NCI-H345 treated with DMSO at 0.1 percent for 48 hours (cell line): ENCODE data around the gene WDFY4.

Experiments
- DNase-seq: peaks from one replicate; lab custom pipeline; 2025; ENCODE audit not compliant: unreplicated experiment; lab: John Stamatoyannopoulos, UW

The WDFY4 gene

DNA sequence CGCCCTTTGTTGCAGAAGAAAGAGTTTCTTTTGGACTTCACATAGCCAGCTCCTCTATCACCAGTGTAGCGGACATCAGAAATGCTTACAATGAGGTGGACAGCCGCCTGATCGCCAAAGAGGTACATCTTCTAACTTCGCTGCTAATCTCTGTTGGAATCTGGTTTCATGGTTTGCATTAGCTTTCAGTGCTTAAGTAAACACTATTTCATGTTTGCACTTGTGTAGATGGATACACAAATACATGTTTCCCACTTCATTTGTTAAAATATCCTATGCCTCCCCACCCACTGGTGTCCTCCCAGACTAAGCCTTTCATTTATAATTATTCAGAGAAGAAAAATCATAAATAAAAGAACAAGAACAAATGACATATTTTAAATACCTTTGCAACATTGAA is 103.9 kb downstream of the WDFY4 start:
- DNase-seq: no peak

GRCh38 chr10:48789486-48790456 is 105.1 kb downstream of the WDFY4 start:
- no peak for DNase-seq

GRCh38 chr10:48790457-48791044 is 105.9 kb downstream of the WDFY4 start:
- DNase-seq: no peak

- no peak for DNase-seq
Observed at GRCh38 chr10:48791267-48791928, 106.7 kb downstream of the WDFY4 start.

GRCh38 chr10:48792121-48792520 is 107.4 kb downstream of the WDFY4 start:
- no peak for DNase-seq

GRCh38 chr10:48792687-48793096 is 108.0 kb downstream of the WDFY4 start:
- no peak for DNase-seq

DNA sequence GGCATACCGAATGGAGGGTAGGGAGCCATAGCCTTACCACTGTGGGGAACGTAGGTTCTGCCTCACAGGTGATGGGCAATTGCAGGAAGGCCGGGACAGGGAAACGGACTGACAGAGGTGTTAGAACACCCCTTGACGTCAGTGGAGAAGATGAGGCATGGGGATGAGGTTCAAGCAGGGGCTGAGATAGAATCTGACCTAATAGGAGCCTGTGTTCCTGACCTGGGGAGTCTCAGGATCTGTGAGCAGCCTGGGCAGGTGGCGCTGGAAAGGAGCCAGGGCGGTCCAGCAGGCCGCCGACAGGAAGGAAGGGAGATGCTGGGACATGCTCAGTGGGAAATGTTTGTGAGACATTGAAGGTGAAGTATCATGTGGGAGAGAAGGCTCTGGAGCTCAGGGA is 109.4 kb downstream of the WDFY4 start:
- no peak for DNase-seq

- DNase-seq: no peak
Observed at GRCh38 chr10:48796713-48797245, 112.1 kb downstream of the WDFY4 start.

DNA sequence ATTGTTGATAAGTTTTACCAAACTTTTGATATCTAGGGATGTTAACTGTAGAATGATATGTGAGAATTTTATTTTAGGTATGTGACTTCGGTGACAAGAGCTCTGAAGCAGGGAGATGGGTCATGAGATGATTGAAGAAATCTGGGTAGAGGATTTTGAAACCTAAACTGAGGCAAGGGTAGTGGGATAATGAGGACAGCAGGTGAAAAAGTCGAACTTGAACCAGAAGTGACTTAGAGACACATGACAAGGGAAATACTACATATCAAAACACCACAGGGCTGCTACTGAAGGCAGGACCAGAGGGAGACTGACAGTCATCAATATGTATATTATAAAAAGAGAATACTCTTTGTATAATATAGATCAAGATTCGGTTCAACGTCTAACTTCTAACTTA is 113.2 kb downstream of the WDFY4 start:
- DNase-seq: no peak

GRCh38 chr10:48798481-48799254 is 114.0 kb downstream of the WDFY4 start:
- no peak for DNase-seq

DNA sequence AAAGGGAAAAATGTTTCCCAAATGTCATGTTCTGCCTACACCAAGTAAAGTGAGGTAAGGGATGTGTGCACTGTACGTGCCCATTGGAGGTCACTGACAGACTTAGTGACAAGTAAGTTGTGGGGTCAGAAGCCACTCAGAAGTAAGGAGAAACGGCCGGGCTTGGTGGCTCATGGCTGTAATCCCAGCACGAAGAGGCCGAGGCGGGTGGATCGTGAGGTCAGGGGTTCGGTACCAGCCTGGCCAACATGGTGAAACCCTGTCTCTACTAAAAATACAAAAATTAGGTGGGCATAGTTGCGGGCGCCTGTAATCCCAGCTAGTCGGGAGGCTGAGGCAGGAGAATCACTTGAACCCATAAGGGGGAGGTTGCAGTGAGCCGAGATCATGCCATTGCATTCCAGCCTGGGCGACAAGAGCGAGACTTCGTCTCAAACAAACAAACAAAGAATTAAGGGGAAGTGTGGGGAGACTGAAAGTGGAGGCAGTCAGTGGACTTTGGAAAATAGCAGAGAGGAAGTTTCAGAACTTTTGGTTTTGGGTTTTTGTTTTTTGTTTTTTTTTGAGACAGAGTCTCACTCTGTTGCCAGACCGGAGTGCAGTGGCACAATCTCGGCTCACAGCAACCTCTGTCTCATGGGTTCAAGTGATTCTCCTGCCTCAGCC is 114.8 kb downstream of the WDFY4 start:
- no peak for DNase-seq

DNA sequence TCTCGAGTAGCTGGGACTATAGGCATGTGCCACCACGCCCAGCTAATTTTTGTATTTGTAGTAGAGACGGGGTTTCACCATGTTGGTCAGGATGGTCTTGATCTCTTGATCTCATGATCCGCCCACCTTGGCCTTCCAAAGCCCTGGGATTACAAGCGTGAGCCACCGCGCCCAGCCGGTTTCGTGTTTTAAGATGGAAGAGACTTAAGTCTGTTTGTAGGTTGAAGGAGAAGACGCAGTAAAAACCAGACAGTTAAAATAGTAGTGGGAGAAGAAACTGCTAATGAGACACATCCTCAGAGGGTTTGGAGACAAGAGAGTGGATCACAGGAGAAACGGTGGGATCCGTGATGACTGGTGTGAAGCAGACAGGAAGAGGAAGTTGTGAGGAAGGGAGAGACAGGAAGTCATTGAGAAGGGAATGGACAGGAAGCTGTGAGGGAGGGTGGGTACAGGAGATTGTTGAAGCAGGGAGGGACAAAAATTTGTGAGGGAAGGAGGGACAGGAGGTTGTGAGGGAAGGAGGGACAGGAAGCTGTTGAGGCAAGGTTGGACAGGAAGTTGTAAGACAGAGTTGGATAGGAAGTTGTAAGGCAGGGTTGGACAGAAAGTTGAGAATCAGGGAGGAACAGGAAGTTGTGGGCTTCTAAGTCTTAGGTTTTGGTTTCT is 115.5 kb downstream of the WDFY4 start:
- DNase-seq: no peak

DNA sequence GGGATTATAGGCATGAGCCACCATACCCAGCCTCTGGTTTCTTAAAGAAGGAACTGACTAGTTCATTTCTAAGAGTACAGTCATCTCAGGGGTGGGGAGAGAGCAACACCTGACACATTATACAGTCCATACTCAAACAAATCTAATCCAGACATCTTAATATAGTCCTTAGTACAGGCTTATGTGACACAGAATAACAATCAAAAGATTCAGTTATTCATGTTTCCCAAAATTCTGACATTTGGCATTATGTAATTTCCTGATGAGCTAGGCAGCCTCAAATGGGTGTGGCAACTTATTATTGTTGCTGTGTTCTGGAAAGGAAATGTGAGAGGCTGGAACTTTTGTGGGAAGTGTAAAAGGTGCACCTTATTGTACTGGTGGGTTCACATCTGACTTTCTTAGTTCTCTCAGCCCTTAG is 116.3 kb downstream of the WDFY4 start:
- no peak for DNase-seq

DNA sequence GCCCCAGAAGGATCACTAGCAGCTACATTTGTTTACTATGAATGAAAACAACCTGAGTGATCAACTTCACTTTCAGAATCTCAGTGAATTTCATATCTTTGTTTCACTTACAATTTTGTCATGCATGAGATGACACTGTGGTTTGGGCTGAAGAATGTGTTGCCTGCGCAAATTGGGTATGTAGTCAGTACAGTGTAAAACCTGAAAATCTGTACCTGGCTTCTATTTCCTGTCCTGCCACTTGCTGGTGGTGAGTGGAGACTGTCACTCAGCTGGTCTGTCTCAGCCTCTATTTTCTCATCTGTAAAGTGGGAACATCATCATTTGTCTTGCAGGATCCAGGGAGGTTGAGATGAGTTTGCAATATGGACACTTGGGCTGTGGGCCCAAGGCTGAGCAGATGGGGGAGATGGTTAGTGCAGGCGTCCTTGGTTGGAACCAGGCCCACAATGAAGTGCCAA is 118.0 kb downstream of the WDFY4 start:
- DNase-seq: no peak

- no peak for DNase-seq
Observed at GRCh38 chr10:48803801-48804584, 119.3 kb downstream of the WDFY4 start.

- peak; percentile 52 for DNase-seq
Observed at GRCh38 chr10:48804740-48805182, 120.1 kb downstream of the WDFY4 start.

GRCh38 chr10:48805411-48805810 is 120.7 kb downstream of the WDFY4 start:
- no peak for DNase-seq

GRCh38 chr10:48805848-48806247 is 121.2 kb downstream of the WDFY4 start:
- no peak for DNase-seq

GRCh38 chr10:48806342-48806741 is 121.7 kb downstream of the WDFY4 start:
- DNase-seq: no peak
